ENCODE results near the gene GJA3.

DNA sequence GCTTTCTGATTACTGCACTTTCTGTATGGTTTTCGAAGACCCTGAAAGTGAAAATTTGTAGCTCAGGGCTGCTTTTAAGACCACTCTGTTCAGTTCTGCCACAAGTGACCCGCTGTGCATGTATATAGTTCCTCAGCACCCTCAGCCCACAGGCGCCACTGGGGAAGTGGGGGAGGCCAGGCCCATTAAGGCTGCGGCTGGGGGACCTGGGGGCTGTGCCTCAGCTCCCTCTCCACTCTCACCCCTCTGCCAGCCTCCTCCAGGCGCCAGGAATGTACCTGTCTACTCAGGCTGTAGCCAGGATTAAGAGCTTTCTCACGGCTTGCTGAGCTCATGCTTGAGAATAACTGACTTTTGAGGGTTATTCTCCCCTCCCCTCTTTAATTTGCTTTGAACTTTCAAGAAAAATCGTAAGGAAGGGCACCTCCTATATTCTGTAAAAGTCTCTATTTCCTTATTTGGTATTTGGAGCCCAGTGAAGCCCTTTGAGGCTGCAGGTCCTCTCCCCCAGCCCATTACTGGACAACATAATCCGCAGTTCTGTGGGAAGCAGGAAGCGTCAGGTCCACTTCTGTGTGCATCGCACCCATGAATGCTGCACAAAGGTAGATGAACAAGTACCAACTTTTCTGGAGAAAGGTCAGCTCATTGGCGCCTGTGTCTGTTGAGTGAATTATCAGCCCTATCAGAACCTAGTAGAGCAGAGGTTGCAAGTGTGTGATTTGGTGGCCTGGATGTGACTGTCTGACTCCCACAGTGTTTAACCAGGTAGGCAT lies 29.6 kb downstream of the GJA3 start:
- TF ChIP-seq CTCF (conservative IDR thresholded peaks at IDR 0.05; ENCODE audit: low read length) (no peak), EZH2phosphoT487 (IDR thresholded peaks at IDR 0.05; ENCODE audit: borderline replicate concordance, low read depth, low read length) (no peak)
